NOMO-1 (cell line): ENCODE measurements around the gene SLC2A8.

ENCODE experiments used
- DNase-seq, 2 experiments: peaks; one replicate each; lab custom pipeline; 2025; ENCODE audit not compliant: unreplicated experiment in 2 of 2; lab: John Stamatoyannopoulos, UW

Gene SLC2A8

GRCh38 chr9:127424676-127424999 is 27.7 kb downstream of the SLC2A8 start:
- no peak for DNase-seq

DNA sequence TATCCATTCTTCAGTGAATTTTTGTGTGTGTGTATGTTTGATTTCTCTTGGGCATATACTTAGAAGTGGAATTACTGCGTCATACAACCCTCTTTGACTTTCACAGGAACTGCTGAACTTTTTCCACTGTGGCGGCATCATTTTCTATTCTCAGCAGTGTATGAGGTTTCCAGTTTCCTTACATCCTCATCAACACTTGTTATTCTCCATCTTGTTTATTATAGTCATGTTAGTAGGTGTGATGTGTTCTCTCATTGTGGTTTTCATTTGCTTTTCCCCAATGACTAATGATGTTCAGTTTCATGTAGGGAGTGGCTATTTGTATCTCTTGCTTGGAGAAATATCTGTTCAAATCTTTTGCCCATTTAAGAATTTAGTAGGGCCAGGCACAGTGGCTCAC is 29.8 kb downstream of the SLC2A8 start:
- no peak for DNase-seq

DNA sequence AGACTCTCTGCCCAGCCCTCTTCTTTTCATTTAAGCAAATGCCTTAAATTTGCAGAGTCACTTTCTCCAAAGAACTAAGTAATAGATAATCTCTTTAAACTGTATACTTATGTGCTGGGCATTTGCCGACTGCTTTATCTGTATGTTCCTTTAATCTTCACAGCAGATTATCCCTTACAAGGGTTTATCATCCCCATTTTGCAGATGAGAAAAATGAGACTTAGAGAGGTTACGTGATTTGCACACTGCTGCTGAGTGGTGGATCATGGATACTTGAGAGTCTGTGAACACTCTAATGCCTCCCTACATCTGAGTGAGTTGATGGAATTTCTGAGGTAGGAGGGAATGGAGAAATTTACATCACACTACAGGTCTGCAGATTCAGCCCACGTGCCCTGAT is 31.4 kb downstream of the SLC2A8 start:
- no peak for DNase-seq

- DNase-seq: no peak
Observed at GRCh38 chr9:127430415-127430814, 33.4 kb downstream of the SLC2A8 start.

DNA sequence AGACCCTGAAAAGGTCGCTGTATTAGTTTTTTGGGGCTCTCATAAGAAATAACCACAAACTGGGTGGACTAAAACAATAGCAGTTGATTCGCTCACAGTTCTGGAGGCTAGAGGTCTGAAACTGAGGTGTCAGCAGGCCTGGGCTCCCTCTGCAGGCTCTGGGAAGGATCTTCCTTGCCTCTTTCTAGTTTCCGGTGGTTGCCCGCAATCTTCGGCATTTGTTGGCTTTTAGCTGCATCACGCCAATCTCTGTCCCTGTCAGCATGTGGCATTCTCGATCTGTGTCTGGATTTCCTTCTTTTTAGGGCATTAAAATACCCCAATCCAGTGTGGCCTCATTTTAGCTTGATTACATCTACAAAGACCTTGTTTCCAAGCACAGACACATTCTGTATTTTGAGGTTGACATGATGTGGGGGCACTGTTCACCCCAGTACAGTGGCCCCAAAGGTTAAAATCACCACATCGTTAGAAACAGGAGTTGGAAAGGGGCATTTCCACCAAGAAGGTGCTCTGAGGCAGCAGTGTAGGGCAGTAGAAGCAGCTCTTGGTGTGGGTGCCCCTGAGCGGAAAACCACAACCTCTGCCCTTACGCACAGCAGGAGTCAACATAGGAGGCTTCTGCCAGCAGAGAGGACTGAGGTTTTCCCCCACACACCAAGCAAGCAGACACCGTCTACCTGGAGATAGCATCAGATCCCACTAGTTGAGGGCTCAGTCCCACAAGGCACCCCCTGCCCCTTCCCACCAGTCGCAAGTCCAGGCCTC is 40.7 kb downstream of the SLC2A8 start:
- DNase-seq: no peak

GRCh38 chr9:127438394-127438793 is 41.4 kb downstream of the SLC2A8 start:
- no peak for DNase-seq

DNA sequence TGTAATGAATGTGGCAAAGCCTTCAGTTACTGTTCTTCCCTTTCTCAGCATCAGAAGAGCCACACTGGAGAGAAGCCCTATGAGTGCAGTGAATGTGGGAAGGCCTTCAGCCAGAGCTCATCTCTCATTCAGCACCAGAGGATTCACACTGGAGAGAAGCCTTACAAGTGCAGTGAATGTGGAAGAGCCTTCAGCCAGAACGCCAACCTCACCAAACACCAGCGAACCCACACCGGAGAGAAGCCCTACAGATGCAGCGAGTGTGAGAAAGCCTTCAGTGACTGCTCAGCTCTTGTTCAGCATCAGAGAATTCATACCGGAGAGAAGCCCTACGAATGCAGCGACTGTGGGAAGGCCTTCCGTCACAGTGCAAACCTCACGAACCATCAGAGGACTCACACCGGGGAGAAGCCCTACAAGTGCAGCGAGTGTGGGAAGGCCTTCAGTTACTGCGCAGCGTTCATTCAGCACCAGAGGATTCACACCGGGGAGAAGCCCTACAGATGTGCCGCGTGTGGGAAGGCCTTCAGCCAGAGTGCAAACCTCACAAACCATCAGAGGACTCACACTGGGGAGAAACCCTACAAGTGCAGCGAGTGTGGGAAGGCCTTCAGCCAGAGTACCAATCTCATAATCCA is 47.4 kb downstream of the SLC2A8 start:
- no peak for DNase-seq

GRCh38 chr9:127444921-127445850 is 48.2 kb downstream of the SLC2A8 start:
- DNase-seq: no peak

GRCh38 chr9:127445851-127446712 is 49.1 kb downstream of the SLC2A8 start:
- DNase-seq: no peak

GRCh38 chr9:127446713-127447415 is 49.9 kb downstream of the SLC2A8 start:
- DNase-seq: no peak

DNA sequence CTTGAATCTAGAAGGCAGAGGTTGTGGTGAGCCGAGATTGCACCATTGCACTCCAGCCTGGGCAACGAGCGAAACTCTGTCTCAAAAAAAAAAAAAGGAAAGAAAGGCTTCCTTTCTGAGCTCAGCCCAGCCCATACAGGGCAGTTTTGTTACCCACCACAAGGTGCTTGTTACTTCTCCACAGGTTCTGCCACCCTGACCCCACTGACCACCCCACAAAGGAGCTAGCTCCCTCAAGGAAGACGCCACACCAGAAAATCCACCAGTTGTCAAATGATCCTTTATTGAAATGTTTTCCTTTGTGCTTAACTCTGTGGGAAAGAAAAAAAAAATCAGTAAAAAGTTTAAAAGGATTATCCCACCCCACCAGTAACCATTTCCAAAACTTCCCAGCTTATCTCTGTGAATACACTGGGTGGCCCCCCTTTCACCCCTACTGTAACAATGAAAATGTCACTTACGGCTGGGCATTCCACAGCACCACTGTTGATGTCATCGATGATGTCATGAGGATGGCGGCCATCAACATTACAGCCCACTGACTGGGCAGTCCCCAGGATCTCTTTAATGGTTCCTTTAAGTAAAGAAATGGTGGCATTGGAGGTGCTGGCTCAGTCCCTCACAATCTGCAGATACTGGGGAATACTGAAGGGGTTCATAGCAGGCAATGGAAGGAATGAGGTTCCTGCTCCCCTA is 50.6 kb downstream of the SLC2A8 start:
- DNase-seq: no peak

DNA sequence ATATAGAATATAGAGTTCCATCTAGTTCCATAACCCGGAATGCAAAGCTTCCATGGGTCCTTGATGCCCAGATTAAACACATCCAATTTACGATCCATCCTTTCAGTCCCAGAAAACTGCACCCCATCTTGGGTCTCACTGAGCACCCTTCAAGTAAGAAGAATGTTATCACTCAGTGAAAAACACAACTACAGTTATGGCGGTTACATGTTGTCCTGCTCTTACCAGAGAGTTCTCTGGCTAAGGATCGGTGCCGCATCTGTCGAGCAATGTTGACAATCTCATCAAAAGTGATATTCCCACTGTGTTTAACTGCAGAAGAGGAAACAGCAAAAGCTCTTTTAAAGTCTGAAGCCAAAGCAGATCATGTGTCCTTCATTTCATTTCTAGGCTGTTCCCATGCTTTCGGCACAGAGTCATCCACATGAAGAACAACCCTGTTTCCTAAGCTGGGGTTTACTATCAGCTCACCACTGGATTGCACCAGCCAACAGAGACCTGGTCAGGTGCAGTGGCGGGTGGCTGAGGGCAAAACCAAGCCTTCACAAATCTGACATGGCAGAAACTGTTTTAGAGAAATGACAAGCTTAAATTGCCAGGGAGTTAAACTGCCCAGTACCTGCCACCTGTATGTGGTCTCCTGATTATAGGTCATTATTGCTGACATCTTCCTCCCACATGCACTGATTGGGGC is 51.3 kb downstream of the SLC2A8 start:
- DNase-seq: no peak

GRCh38 chr9:127449332-127449966 is 52.5 kb downstream of the SLC2A8 start:
- no peak for DNase-seq

DNA sequence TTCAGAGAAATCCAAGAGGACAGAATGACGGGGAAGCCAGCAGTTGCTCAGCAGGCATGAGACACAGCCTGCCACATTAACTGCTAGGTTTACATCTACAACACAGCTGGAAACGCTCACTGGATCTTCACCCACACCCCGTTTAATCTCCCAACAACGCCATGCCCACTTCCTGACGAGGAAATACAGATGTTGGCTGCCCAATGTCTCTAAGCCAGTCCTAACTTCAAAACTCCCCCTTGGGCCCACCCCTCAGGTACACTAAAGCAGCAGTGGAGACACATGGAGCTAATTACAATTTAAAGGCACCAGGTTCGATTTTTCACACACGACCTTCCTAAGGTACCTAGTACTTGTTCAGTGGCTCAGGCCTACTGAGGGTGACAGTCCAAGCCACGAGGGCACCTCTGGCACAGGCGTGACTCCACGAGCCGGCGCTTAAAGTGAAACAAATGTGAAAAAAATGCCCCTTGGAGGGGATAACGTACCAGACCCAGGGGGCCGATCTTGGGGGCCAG is 53.3 kb downstream of the SLC2A8 start:
- no peak for DNase-seq

DNA sequence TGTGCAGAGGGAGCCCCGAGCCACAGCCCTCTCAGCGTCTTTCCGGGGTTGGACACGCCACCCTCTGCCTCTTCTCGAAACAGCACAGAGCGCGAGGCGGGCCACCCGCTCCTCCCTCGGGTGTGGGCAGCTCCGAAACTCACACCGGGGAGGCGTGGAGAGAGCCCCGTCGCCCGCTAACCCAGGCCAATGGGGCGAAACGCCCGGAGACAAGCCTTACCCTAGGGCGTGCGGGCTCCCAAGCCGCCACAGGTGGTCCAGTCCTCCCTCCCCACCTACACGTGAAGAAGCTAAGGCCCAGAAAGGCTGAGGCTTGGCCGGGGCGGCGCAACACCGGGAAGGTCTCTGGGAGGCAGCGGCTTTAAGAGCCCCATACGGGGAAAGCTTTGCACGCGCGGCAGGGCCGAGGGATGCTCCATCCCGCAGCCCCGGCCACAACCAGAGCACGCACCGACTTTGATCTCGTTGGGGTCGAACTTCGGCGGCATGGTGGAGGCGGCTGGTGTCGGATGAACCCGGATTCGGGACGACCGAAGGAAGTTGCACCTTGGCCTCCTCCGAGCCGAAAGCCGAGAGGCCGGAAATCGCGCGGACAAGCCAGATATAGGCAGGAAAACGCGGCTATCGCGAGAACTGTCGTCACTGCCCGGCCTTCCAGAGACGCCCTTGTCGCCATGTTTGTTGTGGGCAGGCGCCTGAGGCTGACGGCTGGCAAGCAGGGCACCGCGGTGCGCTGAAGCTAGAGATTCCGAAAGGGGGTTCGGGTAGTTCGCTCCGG is 54.0 kb downstream of the SLC2A8 start, which contains the start of the genes LRSAM1 and RPL12:
Gene LRSAM1 (plus strand): TSS at position 681 of the 778 bp plus-strand sequence. CDS start 3,018 bp downstream, outside the sequence.
Gene RPL12 (minus strand): TSS at position 577 of the 778 bp plus-strand sequence. CDS start 89 bp downstream, at position 488.
- DNase-seq: peak; percentile 85 to 89

DNA sequence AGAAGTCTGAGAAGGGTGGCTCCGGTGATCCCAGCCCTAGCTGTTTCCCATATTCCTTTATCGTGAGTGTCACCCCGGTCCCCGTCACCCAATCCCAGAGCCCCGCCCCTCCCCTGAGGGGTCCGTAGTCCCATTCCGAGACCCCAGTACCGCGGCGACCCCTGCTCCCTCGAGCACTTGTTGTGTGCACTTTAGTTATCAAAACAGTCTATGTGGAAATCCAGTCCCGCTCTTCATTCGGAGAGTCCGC is 54.6 kb downstream of the SLC2A8 start:
- no peak for DNase-seq
